Retina (tissue), 1 donor: ENCODE measurements around the gene KAT7.

Source experiments
- DNase-seq: peaks from one replicate; pipeline ENCODE4 v3.0.0-alpha.2; 2016

Gene KAT7

DNA sequence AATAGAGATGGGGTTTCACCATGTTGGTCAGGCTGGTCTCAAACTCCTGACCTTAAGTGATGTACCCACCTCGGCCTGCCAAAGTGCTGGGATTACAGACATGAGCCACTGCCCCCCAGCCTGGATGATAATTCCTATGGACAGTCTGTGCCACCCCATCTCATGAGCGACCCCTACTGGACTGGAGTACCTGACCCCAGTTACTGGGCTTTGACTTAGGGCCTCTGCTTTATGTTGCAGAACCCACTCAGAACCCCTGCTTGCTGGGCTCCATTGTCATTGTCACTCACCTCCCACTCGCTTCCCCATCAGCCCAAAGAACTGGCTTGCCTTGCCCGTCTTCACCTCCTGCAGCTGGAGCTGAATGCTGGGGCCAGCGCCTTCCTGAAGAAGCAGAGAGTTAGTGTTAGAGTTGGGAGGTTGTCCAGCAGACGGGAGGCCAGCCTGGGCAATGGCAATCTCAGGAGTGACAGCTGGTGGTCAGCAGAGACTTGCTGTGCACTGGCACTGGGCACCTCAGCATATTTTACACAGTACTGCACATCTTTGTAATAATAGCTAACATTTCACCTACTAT is 55.4 kb downstream of the KAT7 start:
- DNase-seq, result no peak

DNA sequence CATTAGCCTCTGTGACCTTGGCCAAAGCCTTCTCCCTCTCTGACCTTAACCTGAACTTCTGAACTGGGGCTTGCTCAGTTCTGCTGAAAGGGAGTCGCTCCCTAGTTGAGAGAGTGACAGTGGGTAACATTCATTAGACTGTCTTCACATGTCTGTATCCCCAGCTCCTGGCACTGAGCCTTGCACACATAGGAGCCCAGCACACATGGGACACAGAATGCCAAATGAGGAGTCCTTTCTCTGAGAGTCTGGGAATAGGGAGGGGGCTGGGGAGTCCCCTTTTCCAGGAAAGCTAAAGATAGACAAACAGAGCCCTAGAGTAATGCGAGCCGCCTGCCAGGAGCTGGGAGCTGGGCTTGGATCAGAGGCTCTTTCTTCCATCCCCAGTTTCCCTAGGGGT is 56.8 kb downstream of the KAT7 start:
- DNase-seq, result no peak

DNA sequence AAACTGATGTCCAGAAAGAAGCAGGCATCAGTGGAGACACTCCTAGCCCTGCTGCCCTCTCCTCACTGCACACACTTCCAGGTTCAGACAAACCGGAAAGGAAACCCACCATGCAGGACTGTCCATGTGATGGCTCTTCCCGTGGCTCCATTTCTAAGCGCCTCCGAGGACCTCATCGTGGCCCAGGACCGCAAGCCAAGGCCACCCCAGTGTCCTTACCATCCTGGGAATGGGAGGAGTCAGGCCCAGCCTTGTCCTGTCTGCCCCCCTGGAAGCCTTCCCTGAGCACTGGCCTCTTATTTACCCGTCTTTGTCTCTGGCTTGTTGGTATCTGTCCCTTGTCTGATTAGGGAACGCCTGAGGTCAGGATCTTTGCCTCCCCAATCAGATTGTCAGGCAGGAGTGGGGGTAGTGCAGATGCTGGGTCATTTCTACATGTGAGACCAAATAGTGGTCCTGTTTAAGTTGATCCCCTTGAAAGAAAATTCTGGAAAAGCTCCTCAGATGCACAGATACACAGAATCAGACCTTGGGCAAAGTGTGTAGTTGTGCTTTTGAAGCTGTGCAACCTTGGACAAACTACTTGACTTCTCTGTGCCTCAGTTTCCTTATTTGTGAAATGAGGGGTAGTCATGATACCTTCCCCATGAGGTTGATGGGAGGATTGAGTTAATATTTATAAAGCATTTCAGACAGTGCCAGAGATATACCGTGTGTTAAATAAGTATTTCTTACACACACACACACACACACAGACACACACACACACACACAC is 58.6 kb downstream of the KAT7 start:
- no peak for DNase-seq

- no peak for DNase-seq
Observed at GRCh38 chr17:49848019-49848473, 59.6 kb downstream of the KAT7 start, which contains the start of gene TAC4. Gene TAC4, minus strand, starts transcription at chr17:49848069. Its CDS starts 52 bp downstream, at chr17:49848017.

DNA sequence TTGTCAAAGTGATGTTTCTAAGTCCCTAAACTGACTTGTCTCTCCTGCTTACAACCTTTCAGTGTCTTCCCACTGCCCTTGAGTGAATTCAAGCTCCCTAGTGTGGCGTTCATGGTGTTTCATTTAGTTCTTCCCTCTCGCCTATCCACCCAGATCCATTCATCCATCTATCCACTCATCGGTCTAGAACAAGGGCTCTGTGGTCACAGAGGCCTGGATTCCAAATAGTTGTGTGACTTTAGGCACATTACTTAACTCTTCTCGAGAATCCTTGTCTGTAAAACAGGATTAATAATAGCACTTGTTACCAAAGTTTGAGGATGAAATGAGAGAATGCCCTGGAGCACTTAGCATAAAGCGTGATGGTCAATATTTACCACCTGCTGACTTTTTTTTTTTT is 60.3 kb downstream of the KAT7 start:
- no peak for DNase-seq

- DNase-seq, result no peak
Observed at GRCh38 chr17:49850218-49850610, 61.7 kb downstream of the KAT7 start.

DNA sequence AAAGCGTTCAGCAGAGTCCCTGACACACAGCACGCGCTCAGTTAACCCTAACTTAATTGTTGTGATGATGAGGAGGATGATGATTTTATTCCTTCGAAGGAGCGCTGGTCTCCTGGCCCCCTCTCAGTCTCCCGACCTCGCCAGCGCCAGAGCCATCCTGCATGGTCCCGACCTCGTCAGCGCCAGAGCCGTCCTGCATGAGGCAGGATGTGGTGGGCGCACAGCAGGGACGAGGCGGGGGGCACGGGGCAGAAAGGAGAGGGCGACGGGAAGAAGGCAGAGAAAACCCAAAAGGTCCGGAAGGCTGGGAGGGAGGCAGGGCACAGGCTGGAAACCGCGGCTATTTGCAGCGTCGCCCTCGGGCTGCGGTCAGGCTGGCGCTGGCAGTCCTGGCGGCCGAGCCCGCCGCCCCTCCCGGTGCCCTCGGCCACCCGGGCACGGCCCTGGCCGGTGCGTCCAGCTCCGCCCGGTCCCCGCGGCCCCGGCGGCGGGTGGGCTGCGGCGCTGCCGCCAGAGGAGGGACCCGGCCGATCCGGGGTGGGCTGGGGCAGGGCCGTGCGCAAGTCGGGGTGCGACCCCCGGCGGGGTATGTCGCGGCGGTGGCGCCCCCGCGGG is 62.4 kb downstream of the KAT7 start:
- peak; percentile 50 for DNase-seq

DNA sequence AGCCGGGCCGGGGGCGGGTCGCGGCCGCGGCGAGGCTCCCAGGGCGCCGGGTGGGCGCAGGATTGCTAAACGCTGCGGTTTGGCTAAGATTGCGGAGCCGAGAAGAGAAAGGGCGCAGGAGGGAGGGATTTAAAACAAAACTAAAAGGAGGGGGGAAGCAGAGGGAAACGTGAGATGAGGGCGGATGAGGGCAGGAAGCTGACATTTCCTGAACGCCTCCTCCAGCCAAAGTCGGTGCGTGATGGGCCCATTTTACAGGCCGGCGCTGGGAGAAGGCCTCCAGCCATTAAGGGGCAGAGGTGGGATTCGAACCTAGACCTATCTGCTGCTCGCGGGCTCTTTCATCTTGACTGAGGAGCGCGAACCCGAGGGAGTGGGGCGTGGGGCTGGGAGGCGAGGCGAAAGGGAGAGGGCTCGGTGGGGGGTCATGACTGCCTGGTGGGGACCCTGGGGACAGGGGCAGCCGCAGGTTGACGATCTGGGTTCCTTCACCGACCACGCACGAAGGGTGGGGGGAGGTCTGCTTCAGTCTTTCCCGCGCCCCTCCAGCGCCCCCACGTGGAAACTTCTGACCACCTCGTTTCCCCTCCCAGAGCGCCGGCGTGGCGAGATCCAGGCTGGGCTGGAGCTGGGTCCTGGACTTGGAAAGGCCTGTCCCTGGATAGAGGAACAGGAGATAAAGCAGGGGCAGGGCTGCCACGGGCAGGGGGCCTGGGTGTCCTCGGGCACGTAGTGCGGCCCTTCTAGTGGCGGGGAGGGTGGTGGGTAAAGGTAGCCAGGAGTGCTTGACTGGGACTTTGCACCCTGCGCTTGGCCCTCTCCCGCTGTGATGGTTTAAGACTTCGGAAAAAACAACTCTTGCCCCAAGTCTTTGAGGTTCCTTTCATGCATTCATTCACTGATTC is 63.2 kb downstream of the KAT7 start:
- peak; percentile 75 for DNase-seq

DNA sequence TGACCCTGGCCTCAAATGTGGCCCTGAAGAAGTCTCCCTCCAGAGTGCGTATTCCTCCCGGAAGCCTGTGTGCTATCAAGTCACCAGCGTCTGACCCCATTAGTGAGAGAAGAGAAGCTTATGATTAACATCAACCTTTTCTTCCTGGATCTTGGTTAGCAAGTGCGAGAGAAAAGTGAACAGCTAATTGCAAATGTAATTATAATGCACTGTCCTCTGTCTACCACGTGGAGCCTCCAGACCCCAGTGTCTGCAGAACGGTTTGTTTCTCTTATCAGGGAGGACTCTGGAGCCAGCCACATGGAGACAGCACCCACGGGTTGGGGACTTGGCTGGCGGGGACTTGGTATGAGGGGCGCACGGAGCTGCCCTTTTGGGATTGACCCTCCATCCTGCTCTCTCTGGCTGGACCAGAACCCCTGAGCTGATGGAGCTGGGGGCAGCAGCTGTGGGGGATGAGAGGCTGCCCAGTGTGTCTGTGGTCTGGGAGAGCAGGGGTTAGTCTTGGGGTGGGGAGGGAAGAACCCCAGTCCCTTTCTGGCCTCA is 65.1 kb downstream of the KAT7 start:
- DNase-seq, result no peak

DNA sequence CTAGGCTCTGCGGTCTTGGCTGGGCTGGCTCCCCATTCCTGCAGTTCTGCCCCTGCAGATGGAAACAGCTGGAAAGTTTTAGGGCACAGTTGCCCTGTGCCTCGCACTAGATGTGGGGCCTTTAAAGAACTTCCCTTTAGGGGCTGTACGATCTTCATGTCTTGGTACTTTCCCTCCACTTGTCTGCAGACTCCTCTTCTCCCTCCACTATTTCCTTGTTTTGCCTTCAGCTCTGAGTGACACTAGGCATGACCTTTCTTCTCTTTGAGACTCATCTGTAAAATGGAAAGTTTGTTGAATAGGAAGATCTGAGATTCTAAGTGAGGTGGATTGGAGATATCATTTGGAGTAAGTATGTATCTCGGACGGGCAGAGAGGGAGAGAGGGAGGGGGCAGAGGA is 65.6 kb downstream of the KAT7 start:
- no peak for DNase-seq

- no peak for DNase-seq
Observed at GRCh38 chr17:49858796-49859195, 70.3 kb downstream of the KAT7 start.

DNA sequence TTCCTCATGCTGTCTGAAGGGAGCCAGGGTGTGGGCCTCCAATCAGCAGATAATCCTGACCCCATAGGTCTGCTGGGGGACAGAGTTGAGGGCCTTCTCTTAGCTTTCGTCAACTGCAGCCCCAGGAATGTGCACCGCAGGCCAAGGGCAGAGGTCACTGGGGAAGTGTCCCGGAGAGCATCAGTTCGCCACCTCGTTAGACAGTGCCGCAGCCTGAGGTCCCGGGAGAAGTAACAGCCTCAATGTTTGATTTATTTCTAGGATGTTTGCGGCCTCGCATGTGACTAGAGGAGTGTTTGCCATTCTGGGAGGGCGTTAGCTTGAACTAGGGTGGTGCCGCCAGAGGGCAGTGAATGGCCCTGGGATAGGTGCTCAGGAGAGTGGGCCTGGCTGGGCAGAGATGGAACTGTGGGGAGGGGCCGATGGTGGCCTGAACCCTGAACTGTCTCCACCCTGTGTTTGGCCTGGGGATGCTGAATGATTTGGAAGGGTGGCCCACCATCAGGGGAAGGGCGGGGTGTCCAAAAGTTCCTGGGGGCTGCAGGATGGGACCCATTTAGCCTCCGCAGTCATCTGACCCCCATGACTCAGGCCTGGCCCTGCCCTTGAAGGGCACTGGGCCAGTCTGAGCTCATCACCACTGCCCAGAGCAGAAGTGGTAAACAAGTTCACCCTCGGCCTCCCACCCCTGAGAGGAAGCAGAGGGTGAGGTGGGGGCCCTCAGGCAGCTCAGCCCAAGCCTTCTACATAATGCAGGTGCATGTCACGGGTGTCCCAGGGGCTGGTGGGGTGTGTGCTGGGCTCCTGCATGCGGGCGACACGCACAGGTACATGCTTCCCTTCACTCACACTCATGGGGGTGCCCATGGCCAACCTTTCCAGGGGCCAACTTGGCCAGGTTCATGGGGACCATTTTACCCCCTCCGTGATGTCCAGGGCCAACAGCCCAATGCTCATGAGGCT is 71.8 kb downstream of the KAT7 start:
- DNase-seq, result no peak

GRCh38 chr17:49861150-49861884 is 72.8 kb downstream of the KAT7 start:
- peak; percentile 65 for DNase-seq

GRCh38 chr17:49862781-49863331 is 74.4 kb downstream of the KAT7 start:
- no peak for DNase-seq

GRCh38 chr17:49866019-49866380 is 77.5 kb downstream of the KAT7 start:
- DNase-seq, result no peak

GRCh38 chr17:49866882-49867413 is 78.5 kb downstream of the KAT7 start:
- no peak for DNase-seq

- no peak for DNase-seq
Observed at GRCh38 chr17:49869038-49869374, 80.5 kb downstream of the KAT7 start.

DNA sequence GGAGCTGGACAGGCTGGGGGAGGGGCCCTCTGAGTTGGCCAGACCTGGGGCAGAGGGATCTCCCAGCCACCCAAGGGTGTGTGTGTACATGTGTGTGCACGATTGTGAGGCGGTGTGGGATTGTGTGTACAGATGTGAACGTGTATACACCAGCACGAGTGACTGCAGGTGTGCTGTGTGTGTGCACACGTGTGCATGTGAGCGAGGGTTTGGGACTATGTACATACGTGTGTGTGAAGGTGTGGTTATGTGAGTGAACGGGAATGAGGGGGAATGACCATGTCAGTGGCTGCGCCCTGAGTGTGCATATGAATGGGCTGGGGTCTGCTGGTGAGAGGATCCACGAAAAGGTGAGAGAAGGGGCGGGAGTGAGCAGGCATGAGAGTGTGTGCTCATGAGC is 81.8 kb downstream of the KAT7 start:
- DNase-seq, result no peak

GRCh38 chr17:49871211-49871610 is 82.7 kb downstream of the KAT7 start:
- DNase-seq, result no peak

GRCh38 chr17:49872754-49873377 is 84.4 kb downstream of the KAT7 start:
- DNase-seq, result no peak
